NT2/D1 (cell line): Measurements from ENCODE around the gene EPB41L3.

Source experiments
- SUZ12 ChIP-seq: IDR thresholded peaks from 2 replicates; pipeline ENCODE4 v1.6.1; 2011; ENCODE audit not compliant: insufficient read length, insufficient read depth; ENCODE audit errors: extremely low read depth
- YY1 ChIP-seq: IDR thresholded peaks from 2 replicates; pipeline ENCODE4 v1.6.1; 2011; ENCODE audit not compliant: insufficient read length, insufficient read depth
- ZNF274 ChIP-seq: IDR thresholded peaks from 2 replicates; pipeline ENCODE4 v1.6.1; 2011; ENCODE audit warnings: mild to moderate bottlenecking, low read depth, low read length

GRCh38 chr18:5431836-5432575, 111.8 kb downstream of the EPB41L3 start:
- TF ChIP-seq ZNF274 (no peak), YY1 (no peak), SUZ12 (no peak)
